Stomach (tissue), 9 donors: ENCODE measurements around the gene SLC6A11. TPM values are rescaled to one million over a fixed set of nuclear protein-coding genes. Genes with fewer than 3 reads are reported as not detected.

ENCODE experiments used
- DNase-seq, 2 donors: peaks; one replicate each; pipeline versions ENCODE4 v3.0.0 to v3.0.0-alpha.2; 2013 to 2019
- H3K27ac ChIP-seq, 5 donors: fragments of 200-600 bp in 4 of 5; sonication (generic) in 4 of 5; one replicate each; pipeline ENCODE4 v1.5.1; 2013 to 2019; ENCODE audit warnings: mild to moderate bottlenecking in 1 of 5, moderate library complexity in 1 of 5
- H3K27me3 ChIP-seq, 3 donors: fragments of 200-600 bp; sonication (generic); one replicate each; pipeline ENCODE4 v1.5.1; 2017 to 2019; ENCODE audit warnings: mixed run types in 1 of 3
- H3K36me3 ChIP-seq, 4 donors: fragments of 200-600 bp; sonication (generic); 1 replicate in 3 of 4; 2 replicates in 1 of 4; pipeline ENCODE4 v1.5.1; 2016 to 2019
- H3K4me1 ChIP-seq, 4 donors: fragments of 200-600 bp; sonication (generic); one replicate each; pipeline ENCODE4 v1.5.1; 2016 to 2019
- H3K4me3 ChIP-seq, 4 donors: fragments of 200-600 bp; sonication (generic) in 3 of 4; one replicate each; pipeline ENCODE4 v1.5.1; 2016 to 2019; ENCODE audit warnings: mild to moderate bottlenecking in 1 of 4
- H3K9me3 ChIP-seq, 4 donors: fragments of 200-600 bp; sonication (generic); one replicate each; pipeline ENCODE4 v1.5.1; 2016 to 2019
- CTCF ChIP-seq, 7 experiments: fragments of 450-650 bp in 4 of 7; fragments of 200-600 bp in 3 of 7; sonication (generic) in 3 of 7; IDR thresholded peaks; one replicate each; pipeline ENCODE4 v1.5.1; 2016 to 2019; ENCODE audit warnings: antibody characterized with exemption in 7 of 7, control low read depth in 2 of 7, mild to moderate bottlenecking in 1 of 7
- EP300 ChIP-seq: sonication (generic); formaldehyde crosslinking; IDR thresholded peaks from one replicate; pipeline ENCODE4 v1.6.1; 2017; ENCODE audit warnings: antibody characterized with exemption
- POLR2A ChIP-seq, 4 donors: fragments of 450-650 bp; IDR thresholded peaks; one replicate each; pipeline ENCODE4 v1.6.1; 2016; ENCODE audit warnings: antibody characterized with exemption in 4 of 4, control low read depth in 2 of 4, mild to moderate bottlenecking in 1 of 4, moderate library complexity in 1 of 4
- POLR2AphosphoS5 ChIP-seq, 3 donors: sonication (generic); formaldehyde crosslinking; IDR thresholded peaks; one replicate each; pipeline ENCODE4 v1.6.1; 2016; ENCODE audit warnings: antibody characterized with exemption in 3 of 3
- WGBS, 5 donors: extraction: QIAGEN DNeasy Blood & Tissue Kit in 3 of 5; methylation state at CpG; one replicate each; pipeline versions ENCODE4 v1.1.5 to v1.1.7; 2013 to 2018; 5-methylcytosine and 5-hydroxymethylcytosine counted together
- intact Hi-C: fragments of 100-400 bp; cut with DNase I; formaldehyde crosslinking; loops from one replicate; pipeline ENCODE4 v1.15.1; 2023; ENCODE audit warnings: low total_unique reads
- polyA plus RNA-seq, 3 donors: library from polyadenylated mRNA; stranded (reverse); fragments of 200-250 nt; gene quantifications; one replicate each; pipeline ENCODE4 v1.2.3, GENCODE V29; 2013
- total RNA-seq, 5 donors: library from RNA; depleted of rRNA; stranded (reverse); fragments of >200 nt; gene quantifications; one replicate each; pipeline versions ENCODE4 v1.1.0 to v1.2.3, GENCODE V29; 2014 to 2016
- donor health status: healthy with polysubstance abuse.
- donor health status: Bipolar disorder and iron deficiency.
- donor health status: healthy.

SLC6A11 gene
- total and polyA plus RNA-seq, 8 donors: 0.18 to 2.0 TPM; not detected in 6

DNA sequence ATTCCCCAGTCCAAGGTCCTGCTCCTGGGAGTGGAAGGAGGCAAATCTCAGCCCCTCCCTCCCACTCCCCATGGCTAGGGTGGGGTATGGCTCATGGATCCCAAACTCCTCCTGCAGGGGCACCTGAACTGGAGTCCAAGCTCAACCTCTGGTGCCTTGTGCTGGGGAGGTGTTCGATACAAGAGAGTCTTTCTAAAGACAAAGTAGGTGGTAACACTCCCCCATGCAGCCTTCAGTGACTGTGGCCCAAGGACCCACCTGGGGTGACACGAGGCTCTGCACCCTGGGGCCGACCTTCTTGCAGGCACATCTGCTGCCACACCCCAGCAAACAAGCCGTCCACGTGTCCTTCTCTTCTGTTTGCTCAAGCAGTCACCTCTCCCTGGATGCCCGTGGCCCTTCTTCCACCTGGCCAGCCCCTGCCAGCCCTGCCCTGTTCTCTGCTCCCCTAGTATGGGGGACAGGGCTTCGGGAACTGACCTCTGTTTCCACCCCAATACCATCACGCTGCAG, 36.7 kb upstream of the SLC6A11 start:
- no peaks in the 10 kb centered on the region for H3K4me1 ChIP-seq
- H3K27ac ChIP-seq: no peak overlapping the region
- H3K9me3 ChIP-seq: no peaks in the 10 kb centered on the region
- intact Hi-C loops: no loop called here
- DNase-seq: no peak
- 43 to 68% (median 57%) methylated on average over 8 of the region's 8 CpGs for WGBS, 5 donors
- H3K4me3 ChIP-seq: no peak overlapping the region
- no peaks in the 10 kb centered on the region for H3K36me3 ChIP-seq
- TF ChIP-seq EP300 (no peak), CTCF (IDR thresholded peaks at IDR 0.05) (no peak), POLR2A (IDR thresholded peaks at IDR 0.05) (no peak), POLR2AphosphoS5 (IDR thresholded peaks at IDR 0.05) (no peak)
- H3K27me3 ChIP-seq: peaks cover 0 to 32% (median 7%) of the 10 kb centered on the region in 3 donors

DNA sequence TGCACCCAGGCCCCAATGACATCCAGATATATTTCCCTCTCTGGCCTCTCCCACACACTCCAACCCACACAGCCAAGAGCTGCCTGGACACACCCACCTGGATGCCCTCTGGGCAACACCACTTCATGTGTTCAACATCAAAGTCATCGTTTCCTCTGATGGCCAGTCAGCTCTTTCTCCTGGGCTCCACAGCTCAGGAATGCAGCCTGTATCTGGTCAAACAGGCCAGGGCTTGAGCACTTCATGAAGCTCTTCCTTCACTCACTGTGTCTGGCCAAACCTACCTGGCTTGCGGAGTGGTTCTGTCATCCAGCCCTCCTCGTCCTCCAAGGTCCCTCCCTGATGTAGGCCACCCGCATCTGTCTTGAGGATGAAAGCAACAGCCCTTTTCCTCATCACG, 35.8 kb upstream of the SLC6A11 start:
- intact Hi-C loops: no loop called here
- no peak for DNase-seq
- Histone ChIP-seq H3K27ac (no peak overlapping the region), H3K4me1 (no peaks in the 10 kb centered on the region), H3K4me3 (no peak overlapping the region), H3K9me3 (no peaks in the 10 kb centered on the region), H3K36me3 (no peaks in the 10 kb centered on the region), H3K27me3 (peaks cover 0 to 35% (median 7%) of the 10 kb centered on the region in 3 donors)
- WGBS, 5 donors: 74 to 88% (median 80%) methylated on average over 5 of the region's 5 CpGs
- TF ChIP-seq POLR2A (IDR thresholded peaks at IDR 0.05): no peak
- TF ChIP-seq POLR2AphosphoS5 (IDR thresholded peaks at IDR 0.05): no peak

DNA sequence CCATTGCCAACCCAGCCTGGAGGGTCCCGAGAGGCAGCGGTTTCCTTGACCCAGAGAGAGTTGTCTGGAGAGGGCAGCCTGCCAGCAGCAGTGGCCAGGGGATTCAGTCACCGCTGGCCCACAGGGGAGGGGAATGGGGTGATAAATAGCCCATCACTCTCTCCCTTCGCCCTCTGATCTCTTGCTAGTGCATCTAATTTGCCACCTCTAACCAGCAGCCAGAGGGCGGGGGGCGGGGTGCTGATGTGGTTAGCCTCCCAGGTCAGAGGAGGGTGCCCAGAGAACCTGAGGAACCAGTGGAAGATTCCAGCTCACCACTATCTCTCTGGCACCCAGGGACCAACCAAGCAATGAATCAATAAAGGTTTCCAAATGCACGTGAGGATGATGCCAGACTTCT, 35.1 kb upstream of the SLC6A11 start:
- Histone ChIP-seq H3K9me3 (no peaks in the 10 kb centered on the region), H3K4me1 (no peaks in the 10 kb centered on the region), H3K36me3 (no peaks in the 10 kb centered on the region), H3K27ac (no peak overlapping the region), H3K27me3 (peaks cover 0 to 32% (median 7%) of the 10 kb centered on the region in 3 donors), H3K4me3 (no peak overlapping the region)
- 67 to 82% (median 81%) methylated on average over 7 of the region's 7 CpGs for WGBS, 5 donors
- TF ChIP-seq POLR2AphosphoS5 (IDR thresholded peaks at IDR 0.05) (no peak), POLR2A (IDR thresholded peaks at IDR 0.05) (no peak), EP300 (no peak), CTCF (IDR thresholded peaks at IDR 0.05) (no peak)
- no peak for DNase-seq
- intact Hi-C loops: no loop called here

DNA sequence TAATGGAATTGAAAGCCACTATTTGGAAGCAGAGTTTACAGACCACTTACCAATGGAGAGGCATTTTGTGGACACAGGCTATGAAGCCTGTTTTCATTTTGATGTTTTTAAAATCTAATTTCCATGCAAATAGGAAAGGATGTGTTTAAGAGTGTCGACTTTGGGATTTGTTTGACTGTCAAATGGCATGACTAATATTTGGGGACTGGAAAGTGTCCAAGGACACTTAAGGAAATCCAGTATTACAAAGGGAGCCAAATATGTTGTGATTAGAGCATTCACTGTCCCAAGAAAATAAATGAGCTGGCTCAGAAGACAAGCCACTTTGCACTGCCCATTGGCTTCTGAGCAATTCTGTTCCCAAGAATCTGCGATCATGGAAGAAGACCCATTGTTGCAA, 34.0 kb upstream of the SLC6A11 start:
- Histone ChIP-seq H3K4me1 (no peaks in the 10 kb centered on the region), H3K27ac (no peak overlapping the region), H3K4me3 (no peak overlapping the region), H3K36me3 (no peaks in the 10 kb centered on the region), H3K9me3 (no peaks in the 10 kb centered on the region), H3K27me3 (peaks cover 0 to 35% (median 7%) of the 10 kb centered on the region in 3 donors)
- WGBS, 5 donors: 45 to 62% (median 49%) methylated on average over 2 of the region's 2 CpGs
- no peak for DNase-seq
- intact Hi-C loops: no loop called here
- TF ChIP-seq POLR2AphosphoS5 (IDR thresholded peaks at IDR 0.05): no peak
- TF ChIP-seq EP300: no peak
- no peak for TF ChIP-seq POLR2A (IDR thresholded peaks at IDR 0.05)

DNA sequence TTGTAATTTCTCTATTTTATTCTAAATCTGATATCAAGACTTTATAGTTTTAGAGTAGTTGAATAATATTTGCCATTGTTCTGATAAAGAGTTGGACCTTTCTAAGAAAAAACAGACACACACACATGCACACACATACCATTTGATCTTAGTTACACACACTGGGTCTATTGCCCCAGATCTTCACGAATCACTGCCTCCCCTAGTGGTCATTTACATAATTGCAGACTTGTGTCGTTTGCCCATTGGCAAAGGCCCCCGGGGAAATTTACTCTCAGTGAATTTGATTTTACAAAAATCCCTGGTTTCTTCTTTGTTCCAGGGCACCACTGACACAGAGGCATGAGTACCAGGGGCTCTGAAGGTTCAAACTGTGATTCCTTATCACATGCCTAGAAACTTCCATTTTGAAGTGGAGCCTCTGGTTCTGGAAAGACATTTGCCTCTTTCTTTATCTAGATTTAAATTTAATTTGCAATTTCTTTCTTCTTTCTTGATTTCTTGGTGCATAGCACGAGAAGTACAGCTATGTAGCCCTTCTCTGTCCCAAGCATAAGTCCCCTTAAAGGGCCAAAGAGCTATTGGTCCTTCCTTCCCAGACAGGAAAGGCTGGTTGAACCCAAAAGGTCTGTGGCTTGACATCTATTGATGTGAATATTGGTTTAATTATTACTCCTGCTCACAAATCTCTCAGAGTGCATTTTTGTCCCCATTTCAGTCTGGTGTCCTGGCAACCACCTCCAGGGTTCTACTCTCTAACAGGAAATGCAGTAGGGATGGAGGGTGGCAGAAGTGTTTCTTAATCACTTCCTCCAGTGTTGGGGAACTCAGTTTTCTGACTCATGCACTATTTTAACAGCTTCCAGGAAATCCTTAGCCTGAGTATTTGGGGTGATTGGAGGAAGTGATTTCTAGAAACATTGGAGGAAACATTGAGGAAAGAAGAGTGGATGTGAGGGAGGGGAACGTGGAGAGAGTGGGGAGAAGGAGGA, 32.4 kb upstream of the SLC6A11 start:
- no peak for TF ChIP-seq EP300
- TF ChIP-seq POLR2A (IDR thresholded peaks at IDR 0.05): no peak
- TF ChIP-seq CTCF (IDR thresholded peaks at IDR 0.05): peak in 5 of 7 experiments; percentile 17 to 61 (median 58)
- TF ChIP-seq POLR2AphosphoS5 (IDR thresholded peaks at IDR 0.05): no peak
- Histone ChIP-seq H3K27ac (no peak overlapping the region), H3K36me3 (no peaks in the 10 kb centered on the region), H3K4me1 (no peaks in the 10 kb centered on the region), H3K27me3 (peaks cover 0 to 35% (median 7%) of the 10 kb centered on the region in 3 donors), H3K9me3 (no peaks in the 10 kb centered on the region), H3K4me3 (no peak overlapping the region)
- intact Hi-C loops: no loop called here
- 11 to 24% (median 19%) methylated on average over 5 of the region's 5 CpGs for WGBS, 5 donors
- peak in 1 of 2 donors; percentile 11 for DNase-seq
